ENCODE results near the gene THRB.
"Not testable (repeated sequence)": the region's sequence is repeated elsewhere in the genome, so short reads cannot be mapped to it uniquely, and the experiment has no call there.

The THRB gene

GRCh38 chr3:24136624-24137310, 357.9 kb downstream of the THRB start:
- no peak for DNase-seq

DNA sequence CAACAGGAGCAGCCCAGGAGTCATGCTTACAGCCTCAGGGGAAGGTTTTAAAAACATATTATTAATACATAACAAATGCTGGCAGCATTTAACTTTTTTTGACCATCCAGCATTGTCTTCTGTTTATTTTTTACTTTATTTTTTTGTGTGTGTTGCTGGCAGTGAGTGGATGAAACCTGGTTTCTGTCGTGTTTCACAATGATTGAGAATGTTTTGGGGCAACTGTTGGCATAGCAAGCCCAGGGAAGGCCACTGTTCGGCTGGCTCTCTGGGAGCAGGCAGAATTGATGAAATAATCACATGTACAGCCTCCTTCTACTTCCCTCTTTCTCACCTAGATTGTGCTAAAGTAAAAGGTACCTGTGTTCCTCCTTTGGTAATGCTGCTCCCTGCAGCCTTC, 359.4 kb downstream of the THRB start:
- DNase-seq: no peak

- no peak for DNase-seq
Measured at GRCh38 chr3:24133942-24134341, 360.7 kb downstream of the THRB start.

DNA sequence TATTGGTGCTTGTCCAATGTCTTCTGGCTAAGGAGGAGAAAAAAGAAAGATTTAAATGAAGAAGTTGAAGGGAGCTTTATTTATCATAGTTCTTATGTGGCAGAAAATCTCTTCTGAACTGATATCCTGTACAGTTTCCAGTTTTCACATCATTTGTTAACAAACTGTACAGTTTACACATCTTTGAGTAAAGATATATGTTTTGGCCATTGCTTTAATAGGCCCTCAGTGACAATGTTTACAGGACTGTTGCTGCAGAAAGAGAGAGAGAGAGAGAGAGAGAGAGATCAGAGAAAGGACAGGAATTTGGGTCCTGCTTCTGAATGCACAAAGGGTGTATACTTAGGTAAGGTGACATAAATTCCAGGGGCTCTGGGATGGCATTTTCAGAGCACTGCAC, 361.2 kb downstream of the THRB start:
- DNase-seq: no peak

GRCh38 chr3:24129549-24129948, 365.1 kb downstream of the THRB start:
- no peak for DNase-seq

GRCh38 chr3:24128199-24129005, 366.2 kb downstream of the THRB start:
- no peak for DNase-seq

- DNase-seq: no peak
Measured at GRCh38 chr3:24123596-24123995, 371.1 kb downstream of the THRB start.

DNA sequence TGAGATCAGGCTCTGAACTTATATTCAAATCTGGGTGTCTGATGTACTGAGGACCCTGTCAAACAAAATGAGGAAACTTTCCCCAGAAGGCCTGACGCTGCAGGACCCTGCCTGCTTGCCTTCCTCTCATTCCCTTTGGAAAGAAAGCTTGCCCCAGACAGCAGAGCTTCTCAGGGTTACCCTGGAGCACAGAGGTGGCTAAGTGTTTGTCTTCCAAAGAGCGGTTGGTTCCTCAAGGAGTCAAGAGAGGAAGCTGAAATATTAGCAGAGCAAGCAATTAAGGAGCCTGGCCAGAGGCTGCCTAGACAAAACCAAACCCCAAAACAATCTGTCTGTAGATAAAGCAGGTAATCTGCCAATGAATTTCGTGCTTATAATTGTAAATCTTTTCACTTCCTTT, 374.2 kb downstream of the THRB start:
- DNase-seq: no peak

DNA sequence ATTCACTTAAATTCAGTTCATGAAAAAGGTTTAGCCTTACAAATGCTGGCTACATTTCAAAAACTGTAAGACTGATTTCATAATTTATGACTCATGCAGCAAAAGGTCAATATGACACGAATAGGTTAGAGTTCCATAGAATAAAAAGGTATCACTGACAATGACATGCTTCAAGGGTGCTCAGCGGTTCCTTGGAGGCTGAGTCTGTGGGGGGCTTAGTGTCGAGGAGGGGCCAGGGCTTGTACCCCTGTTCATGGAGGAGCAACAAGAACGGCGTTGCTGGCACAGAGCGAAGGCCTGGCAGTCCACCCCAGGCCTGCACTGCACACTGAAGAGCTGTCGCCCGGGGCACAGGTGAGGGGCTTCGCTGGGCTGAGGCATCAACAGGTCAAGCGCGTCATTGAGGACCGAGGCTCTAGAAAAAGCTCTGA, 375.3 kb downstream of the THRB start:
- DNase-seq: peak in 2 of 3 donors; percentile 49 to 51

- DNase-seq: no peak
Measured at GRCh38 chr3:24117508-24117907, 377.1 kb downstream of the THRB start.

- DNase-seq: no peak
Measured at GRCh38 chr3:24111711-24112110, 382.9 kb downstream of the THRB start.

GRCh38 chr3:24110051-24110450, 384.6 kb downstream of the THRB start:
- no peak for DNase-seq

DNA sequence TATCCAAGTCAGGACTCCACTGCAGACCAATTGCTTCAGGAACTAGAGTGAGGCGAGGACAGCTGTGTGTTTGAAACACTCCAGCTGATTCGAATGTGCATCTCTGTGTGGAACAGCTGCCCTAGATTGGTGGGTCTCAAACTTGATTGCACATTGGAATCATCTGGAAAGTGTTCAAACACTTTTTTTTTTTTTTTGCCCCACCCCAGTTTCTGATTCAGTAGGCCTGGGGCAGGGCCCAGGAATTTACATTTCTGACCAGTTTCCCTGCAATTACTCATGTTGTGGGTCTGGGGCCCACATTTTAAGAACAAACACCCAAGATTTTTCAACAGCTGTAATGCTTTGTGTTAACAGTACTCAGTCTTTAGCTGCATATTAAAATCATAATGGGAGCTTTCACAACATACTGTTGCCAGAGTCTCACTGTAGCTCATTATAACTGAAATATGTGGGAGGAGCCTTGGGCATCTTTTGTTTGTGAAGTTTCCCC, 392.9 kb downstream of the THRB start:
- DNase-seq: no peak

GRCh38 chr3:24100696-24101402, 393.8 kb downstream of the THRB start:
- DNase-seq: no peak

GRCh38 chr3:24096695-24097290, 397.9 kb downstream of the THRB start:
- DNase-seq: no peak

DNA sequence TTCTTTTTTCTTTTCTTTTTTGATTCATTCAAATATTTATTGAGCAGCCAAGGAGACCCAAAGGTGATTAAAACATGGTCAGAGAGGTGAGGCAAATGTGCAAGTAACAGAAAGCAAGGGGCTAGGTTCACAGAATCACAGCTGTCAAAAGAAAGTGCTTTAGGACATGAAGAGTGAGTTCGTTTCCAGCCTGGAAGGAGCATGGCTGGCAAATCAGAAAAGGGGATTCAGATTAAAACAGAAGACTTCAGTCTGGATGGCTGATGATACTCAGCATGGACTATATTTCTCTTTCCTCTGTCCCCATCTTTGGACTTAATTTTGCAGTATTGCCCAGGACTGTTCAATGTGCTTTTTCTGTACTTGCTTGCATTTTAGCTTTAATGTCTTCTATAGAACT, 398.4 kb downstream of the THRB start:
- DNase-seq: no peak

- not testable (repeated sequence) for DNase-seq
Measured at GRCh38 chr3:24094818-24095217, 399.8 kb downstream of the THRB start.

- peak in 2 of 3 donors; percentile 8 to 19 for DNase-seq
Measured at GRCh38 chr3:24088782-24089181, 405.9 kb downstream of the THRB start.

GRCh38 chr3:24087469-24087868, 407.2 kb downstream of the THRB start:
- peak in 1 of 3 donors; percentile 14 for DNase-seq

DNA sequence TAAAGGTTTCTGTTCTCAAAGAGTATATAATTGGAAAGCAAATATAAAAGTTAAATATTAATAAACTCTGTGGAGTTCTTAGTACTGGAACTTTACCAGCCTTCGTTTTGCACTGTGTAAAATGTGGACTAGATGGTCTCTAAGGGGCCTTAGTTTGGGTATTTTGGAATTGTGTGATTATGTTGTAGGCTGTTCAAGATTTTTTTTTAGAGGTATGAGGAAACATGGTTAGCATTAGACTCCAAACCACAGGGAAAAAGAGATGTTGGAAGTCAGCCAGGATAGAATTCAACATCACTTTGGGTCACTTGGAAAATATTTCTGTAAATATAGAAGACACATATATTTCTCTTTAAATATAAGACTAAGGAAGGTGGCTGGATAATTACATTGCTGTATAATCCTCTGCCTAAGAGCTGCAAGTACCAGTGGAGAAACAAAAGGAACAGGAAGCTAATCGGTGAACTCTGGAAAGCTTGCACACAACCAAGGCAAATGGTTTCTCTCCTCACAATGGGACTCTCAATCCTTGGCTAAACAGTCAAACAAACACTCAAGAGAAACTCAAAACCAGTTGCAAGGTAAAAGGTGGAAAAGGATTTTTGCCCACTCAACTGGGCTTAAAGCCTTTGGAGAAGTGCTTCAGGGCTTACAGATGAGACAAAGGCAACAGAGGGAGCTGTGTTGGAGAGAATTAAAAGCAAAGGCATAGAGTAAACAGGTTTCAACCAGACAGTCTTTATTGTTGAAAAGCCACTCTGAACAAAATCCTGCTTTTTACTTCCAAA, 407.8 kb downstream of the THRB start:
- no peak for DNase-seq

DNA sequence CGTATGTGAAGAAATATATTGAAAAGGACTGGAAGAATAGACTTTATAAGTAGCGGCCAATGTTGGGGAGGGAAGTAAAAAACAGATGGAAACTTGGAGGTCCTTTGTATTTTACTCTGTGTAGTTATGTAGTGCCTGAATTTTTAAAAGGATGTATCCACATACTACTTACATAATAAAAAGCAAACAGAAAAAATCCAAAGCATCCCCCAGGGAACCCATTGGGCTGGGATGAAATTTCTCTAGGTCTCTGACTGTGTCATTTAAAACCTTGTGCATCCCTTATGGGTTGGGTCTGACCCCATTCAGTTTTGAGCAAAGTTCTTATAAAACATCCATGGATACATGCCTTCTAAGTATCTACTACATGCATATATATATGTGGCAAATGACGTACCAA, 408.4 kb downstream of the THRB start:
- DNase-seq: no peak

DNA sequence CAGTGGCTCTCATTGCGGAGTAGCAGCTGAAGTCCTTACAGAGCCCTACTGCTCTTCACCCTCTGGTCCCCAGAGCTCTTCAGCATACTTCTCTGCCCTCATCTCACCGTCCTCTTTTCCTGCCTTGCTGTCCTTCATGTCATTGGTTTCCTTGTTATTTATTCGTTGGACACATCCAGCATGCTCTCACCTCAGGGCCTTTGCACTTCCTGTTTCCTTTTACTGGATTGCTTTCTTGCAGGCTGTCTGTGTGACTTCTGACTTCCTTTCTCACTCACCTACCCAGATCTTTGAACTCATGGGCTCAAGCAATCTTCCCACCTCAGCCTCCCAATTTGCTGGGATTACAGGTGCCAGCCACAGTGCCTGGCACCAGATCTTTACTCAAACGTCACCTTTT, 422.5 kb downstream of the THRB start:
- no peak for DNase-seq
